GM21576 (cell line): ENCODE measurements around the gene PSMD6.

ENCODE experiments used
- ATAC-seq: cut with Tn5 transposase; IDR thresholded peaks from one replicate; pipeline ENCODE4 v1.9.1; 2021; ENCODE audit warnings: mild to moderate bottlenecking, moderate library complexity; ENCODE audit not compliant: unreplicated experiment

PSMD6 gene

GRCh38 chr3:63963496-63963895 is 59.8 kb downstream of the PSMD6 start:
- no peak for ATAC-seq

- peak; percentile 85 for ATAC-seq
These were observed 61.4 kb downstream of the PSMD6 start for GRCh38 chr3:63961891-63962290.
